ENCODE data around the gene RNLS.

The RNLS gene

GRCh38 chr10:88330174-88330573 lies 252.9 kb downstream of the RNLS start:
- Histone ChIP-seq H3K36me3 (no peaks in the 10 kb centered on the region), H3K27me3 (ENCODE audit: insufficient read depth, low read depth, severe bottlenecking) (no peaks in the 10 kb centered on the region), H3K9me3 (ENCODE audit: severe bottlenecking) (no peaks in the 10 kb centered on the region), H3K27ac (no peak overlapping the region), H3K4me3 (ENCODE audit: low read depth, low read length) (no peak overlapping the region)
- DNase-seq, result no peak
- TF ChIP-seq CTCF (IDR thresholded peaks at IDR 0.05; ENCODE audit: low read depth, low read length), result no peak

- H3K27ac ChIP-seq, result no peak overlapping the region
- H3K9me3 ChIP-seq (ENCODE audit: severe bottlenecking), result peaks cover 6% of the 10 kb centered on the region
- TF ChIP-seq CTCF (IDR thresholded peaks at IDR 0.05; ENCODE audit: low read depth, low read length), result no peak
- H3K36me3 ChIP-seq, result no peaks in the 10 kb centered on the region
- no peaks in the 10 kb centered on the region for H3K27me3 ChIP-seq (ENCODE audit: insufficient read depth, low read depth, severe bottlenecking)
- no peak for DNase-seq
- H3K4me3 ChIP-seq (ENCODE audit: low read depth, low read length), result no peak overlapping the region
These were observed 260.6 kb downstream of the RNLS start for GRCh38 chr10:88322324-88323063.

- Histone ChIP-seq H3K27ac (no peak overlapping the region), H3K36me3 (no peaks in the 10 kb centered on the region), H3K4me3 (ENCODE audit: low read depth, low read length) (no peak overlapping the region), H3K27me3 (ENCODE audit: insufficient read depth, low read depth, severe bottlenecking) (no peaks in the 10 kb centered on the region), H3K9me3 (ENCODE audit: severe bottlenecking) (peaks cover 6% of the 10 kb centered on the region)
- TF ChIP-seq CTCF (IDR thresholded peaks at IDR 0.05; ENCODE audit: low read depth, low read length), result no peak
- DNase-seq, result no peak
These were observed 263.1 kb downstream of the RNLS start for GRCh38 chr10:88319960-88320517.

- Histone ChIP-seq H3K27ac (no peak overlapping the region), H3K4me3 (ENCODE audit: low read depth, low read length) (no peak overlapping the region), H3K9me3 (ENCODE audit: severe bottlenecking) (peaks cover 6% of the 10 kb centered on the region), H3K27me3 (ENCODE audit: insufficient read depth, low read depth, severe bottlenecking) (no peaks in the 10 kb centered on the region), H3K36me3 (no peaks in the 10 kb centered on the region)
- peak; percentile 9 for DNase-seq
- peak; percentile 51 for TF ChIP-seq CTCF (IDR thresholded peaks at IDR 0.05; ENCODE audit: low read depth, low read length)
These were observed 264.3 kb downstream of the RNLS start for GRCh38 chr10:88318803-88319202.

- no peak for TF ChIP-seq CTCF (IDR thresholded peaks at IDR 0.05; ENCODE audit: low read depth, low read length)
These were observed 266.0 kb downstream of the RNLS start for GRCh38 chr10:88317099-88317498.

More at GRCh38 chr10:88317099-88317498, 266.0 kb downstream of the RNLS start:
- Histone ChIP-seq H3K9me3 (ENCODE audit: severe bottlenecking) (peaks cover 6% of the 10 kb centered on the region), H3K27me3 (ENCODE audit: insufficient read depth, low read depth, severe bottlenecking) (no peaks in the 10 kb centered on the region), H3K36me3 (no peaks in the 10 kb centered on the region), H3K4me3 (ENCODE audit: low read depth, low read length) (no peak overlapping the region), H3K27ac (no peak overlapping the region)
- no peak for DNase-seq

Measured in WERI-Rb-1 (cell line).